ENCODE measurements around the gene LDLRAP1.

LDLRAP1 gene

GRCh38 chr1:25544243-25544764, 898 bp downstream of the LDLRAP1 start:
- DNase-seq = no peak

- DNase-seq = no peak
Observed at GRCh38 chr1:25544819-25545218, 1.4 kb downstream of the LDLRAP1 start.

GRCh38 chr1:25545767-25546166, 2.4 kb downstream of the LDLRAP1 start:
- no peak for DNase-seq

GRCh38 chr1:25546193-25546592, 2.8 kb downstream of the LDLRAP1 start:
- DNase-seq = no peak

GRCh38 chr1:25548601-25549000, 5.2 kb downstream of the LDLRAP1 start:
- DNase-seq = no peak

- peak in 3 of 4 experiments; percentile 32 to 50 (median 47) for DNase-seq
Observed at GRCh38 chr1:25549273-25550154, 6.1 kb downstream of the LDLRAP1 start.

- DNase-seq = no peak
Observed at GRCh38 chr1:25550155-25550506, 6.7 kb downstream of the LDLRAP1 start.

GRCh38 chr1:25550683-25551310, 7.4 kb downstream of the LDLRAP1 start:
- DNase-seq = no peak

- no peak for DNase-seq
Observed at GRCh38 chr1:25553749-25554429, 10.5 kb downstream of the LDLRAP1 start.

GRCh38 chr1:25554430-25554780, 11.0 kb downstream of the LDLRAP1 start:
- DNase-seq = no peak

GRCh38 chr1:25554886-25555752, 11.7 kb downstream of the LDLRAP1 start:
- DNase-seq = no peak

- no peak for DNase-seq
Observed at GRCh38 chr1:25555753-25556092, 12.3 kb downstream of the LDLRAP1 start.

- DNase-seq = no peak
Observed at GRCh38 chr1:25556132-25556670, 12.8 kb downstream of the LDLRAP1 start.

- no peak for DNase-seq
Observed at GRCh38 chr1:25556791-25557476, 13.5 kb downstream of the LDLRAP1 start.

GRCh38 chr1:25557543-25557942, 14.1 kb downstream of the LDLRAP1 start:
- no peak for DNase-seq

GRCh38 chr1:25559031-25559430, 15.6 kb downstream of the LDLRAP1 start:
- DNase-seq = no peak

- no peak for DNase-seq
Observed at GRCh38 chr1:25560001-25560400, 16.6 kb downstream of the LDLRAP1 start.

- DNase-seq = no peak
Observed at GRCh38 chr1:25560788-25561187, 17.4 kb downstream of the LDLRAP1 start.

GRCh38 chr1:25561421-25562100, 18.2 kb downstream of the LDLRAP1 start:
- DNase-seq = no peak

GRCh38 chr1:25562101-25562927, 18.9 kb downstream of the LDLRAP1 start:
- DNase-seq = peak in 2 of 4 experiments; percentile 77 to 78
